GM23338 (cell line): Measurements from ENCODE around the gene PDRG1. TPM values are rescaled to one million over a fixed set of nuclear protein-coding genes. Genes with fewer than 3 reads are reported as not detected.

ENCODE experiments used
- ATAC-seq: fragments of 200-7000 bp; cut with Tn5 transposase; 3 replicates; pipeline ENCODE4 v1.9.1; 2020
- DNase-seq: peaks from one replicate; pipeline ENCODE4 v3.0.0-alpha.2; 2015; ENCODE audit warnings: low spot score
- H2AFZ ChIP-seq: fragments of 200-600 bp; sonication (generic); 2 replicates; pipeline ENCODE4 v1.8.0; 2016; ENCODE audit warnings: antibody characterized with exemption, mild to moderate bottlenecking, moderate library complexity
- H3F3A ChIP-seq: fragments of 200-600 bp; sonication (generic); replicated peaks from 2 replicates; pipeline ENCODE4 v1.8.0; 2017; ENCODE audit warnings: antibody characterized with exemption, mixed run types, low read depth
- H3K27ac ChIP-seq: fragments of 200-600 bp; sonication (generic); 2 replicates; pipeline ENCODE4 v1.6.1; 2016; ENCODE audit warnings: low read depth
- H3K27me3 ChIP-seq: fragments of 200-600 bp; sonication (generic); 2 replicates; pipeline ENCODE4 v1.8.0; 2016; ENCODE audit warnings: mild to moderate bottlenecking, mixed run types, moderate library complexity; ENCODE audit not compliant: insufficient read depth
- H3K36me3 ChIP-seq: fragments of 200-600 bp; sonication (generic); 2 replicates; pipeline ENCODE4 v1.8.0; 2016; ENCODE audit warnings: mild to moderate bottlenecking; ENCODE audit not compliant: insufficient read depth
- H3K4me1 ChIP-seq: fragments of 200-600 bp; sonication (generic); 2 replicates; pipeline ENCODE4 v1.8.0; 2016; ENCODE audit warnings: mild to moderate bottlenecking, moderate library complexity; ENCODE audit not compliant: insufficient read depth
- H3K4me2 ChIP-seq: fragments of 200-600 bp; sonication (generic); 2 replicates; pipeline ENCODE4 v1.7.1; 2017; ENCODE audit warnings: mixed run types
- H3K4me3 ChIP-seq: fragments of 200-600 bp; sonication (generic); 2 replicates; pipeline ENCODE4 v1.6.1; 2016; ENCODE audit warnings: mixed run types
- H3K79me2 ChIP-seq: fragments of 200-600 bp; sonication (generic); replicated peaks from 2 replicates; pipeline ENCODE4 v1.8.0; 2017; ENCODE audit warnings: mild to moderate bottlenecking; ENCODE audit not compliant: insufficient read depth
- H3K9me2 ChIP-seq: fragments of 200-600 bp; sonication (generic); 2 replicates; pipeline ENCODE4 v1.8.0; 2017; ENCODE audit not compliant: insufficient read depth
- H4K20me1 ChIP-seq: fragments of 200-600 bp; sonication (generic); replicated peaks from 2 replicates; pipeline ENCODE4 v1.8.0; 2017; ENCODE audit warnings: mild to moderate bottlenecking; ENCODE audit not compliant: insufficient read depth
- H3K27ac Mint-ChIP-seq: 2 replicates; pipeline ENCODE4 v1.8.0; 2020; ENCODE audit warnings: inconsistent platforms, mild to moderate bottlenecking, moderate library complexity, mixed read lengths
- H3K27me3 Mint-ChIP-seq: 3 replicates; pipeline ENCODE4 v1.8.0; 2022; ENCODE audit warnings: low read depth, mild to moderate bottlenecking, moderate library complexity, mixed read lengths, inconsistent platforms; ENCODE audit not compliant: insufficient read depth, poor library complexity
- H3K36me3 Mint-ChIP-seq: 3 replicates; pipeline ENCODE4 v1.8.0; 2021; ENCODE audit warnings: low read depth, mild to moderate bottlenecking, inconsistent platforms, moderate library complexity, mixed read lengths
- H3K4me1 Mint-ChIP-seq: 3 replicates; pipeline ENCODE4 v1.8.0; 2020; ENCODE audit warnings: mild to moderate bottlenecking, inconsistent platforms, mixed read lengths
- H3K4me3 Mint-ChIP-seq: 3 replicates; pipeline ENCODE4 v1.8.0; 2021; ENCODE audit warnings: moderate library complexity, mild to moderate bottlenecking, inconsistent platforms, mixed read lengths
- H3K9me3 Mint-ChIP-seq: 3 replicates; pipeline ENCODE4 v1.8.0; 2020; ENCODE audit warnings: moderate library complexity, mild to moderate bottlenecking, inconsistent platforms, mixed read lengths
- CREB1 ChIP-seq: fragments of 250-450 bp; sonication (Bioruptor Pico); IDR thresholded peaks from 2 replicates; pipeline ENCODE4 v1.5.0; 2020; ENCODE audit warnings: low read depth, mild to moderate bottlenecking, moderate library complexity
- EZH2 ChIP-seq: fragments of 200-600 bp; sonication (generic); IDR thresholded peaks from one replicate; pipeline ENCODE4 v1.8.0; 2017; ENCODE audit warnings: antibody characterized with exemption, mild to moderate bottlenecking, low read depth; ENCODE audit not compliant: unreplicated experiment
- EZH2phosphoT487 ChIP-seq: fragments of 200-600 bp; sonication (generic); IDR thresholded peaks from one replicate; pipeline ENCODE4 v1.8.1; 2018; ENCODE audit warnings: antibody characterized with exemption; ENCODE audit not compliant: unreplicated experiment
- JUNB ChIP-seq: IDR thresholded peaks from one replicate; pipeline ENCODE4 v1.6.1; 2016; ENCODE audit warnings: antibody characterized with exemption; ENCODE audit not compliant: unreplicated experiment
- NANOG ChIP-seq: IDR thresholded peaks from 2 replicates; pipeline ENCODE4 v1.6.1; 2016; ENCODE audit warnings: antibody characterized with exemption, borderline replicate concordance
- POLR2AphosphoS5 ChIP-seq: IDR thresholded peaks from 2 replicates; pipeline ENCODE4 v1.6.1; 2016; ENCODE audit warnings: antibody characterized with exemption, low read depth
- STAT1 ChIP-seq: IDR thresholded peaks from one replicate; pipeline ENCODE4 v1.6.1; 2016; ENCODE audit warnings: antibody characterized with exemption; ENCODE audit not compliant: unreplicated experiment
- ZNF114 ChIP-seq: fragments of 250-450 bp; sonication (Bioruptor Pico); IDR thresholded peaks from 2 replicates; pipeline ENCODE4 v1.5.0; 2020; ENCODE audit warnings: mild to moderate bottlenecking, moderate library complexity
- ZNF331 ChIP-seq: fragments of 250-450 bp; sonication (Bioruptor Pico); IDR thresholded peaks from 2 replicates; pipeline ENCODE4 v1.5.0; 2020; ENCODE audit warnings: low read depth, mild to moderate bottlenecking, moderate library complexity
- polyA plus RNA-seq: library from polyadenylated mRNA; unstranded; fragments of >200 nt; fragmentation: Nextera tagmentation; extraction: Ambion mirVana; gene quantifications from 2 replicates; pipeline ENCODE4 v1.2.1, GENCODE V29; 2016
- total RNA-seq: library from RNA; depleted of rRNA; stranded (reverse); fragments of >200 nt; shearing (Covaris generic); gene quantifications from 2 replicates; pipeline ENCODE4 v1.2.3, GENCODE V29; 2014
- TF ChIP-seq, protein P1 (sequence below): IDR thresholded peaks from 2 replicates; pipeline ENCODE4 v1.6.1; 2016; ENCODE audit warnings: antibody characterized with exemption
- TF ChIP-seq, protein P2 (sequence below), 2 experiments: fragments of 200-600 bp in 1 of 2; sonication (generic) in 1 of 2; conservative IDR thresholded peaks; 2 replicates each; pipeline versions ENCODE4 v1.5.1 to v1.6.1; 2016 to 2017; ENCODE audit warnings: antibody characterized with exemption in 2 of 2, low read depth in 2 of 2, mild to moderate bottlenecking in 2 of 2, moderate library complexity in 1 of 2
- TF ChIP-seq, protein P3 (sequence below): fragments of 250-450 bp; sonication (Bioruptor Pico); IDR thresholded peaks from 2 replicates; pipeline ENCODE4 v1.5.0; 2020; ENCODE audit warnings: mild to moderate bottlenecking, moderate library complexity
- TF ChIP-seq, protein P4 (sequence below): IDR thresholded peaks from one replicate; pipeline ENCODE4 v1.6.1; 2018; ENCODE audit warnings: antibody characterized with exemption; ENCODE audit not compliant: unreplicated experiment

The PDRG1 gene
- total and polyA plus RNA-seq, 2 experiments from 2014 or later: 10.5 to 27.8 TPM

DNA sequence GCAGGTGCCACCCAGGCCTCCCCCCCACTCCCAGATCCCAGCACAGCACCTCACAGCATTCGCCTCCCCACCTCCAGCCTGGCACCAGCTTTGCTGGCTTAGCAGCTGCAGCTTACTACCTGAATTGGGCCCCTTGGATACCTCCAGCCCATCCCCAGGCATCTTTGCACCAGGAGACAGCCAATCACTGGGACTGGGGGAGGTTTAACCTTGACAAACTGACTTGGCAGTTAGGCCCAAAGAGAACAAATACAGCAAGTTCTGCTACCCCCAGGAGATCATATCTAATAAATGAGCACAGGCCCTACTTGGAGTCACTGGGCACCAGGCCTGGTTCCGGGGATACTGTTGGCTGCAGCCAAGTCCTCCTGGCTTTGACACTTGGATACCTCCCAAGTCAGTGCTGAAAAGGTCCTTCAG is 8.8 kb downstream of the PDRG1 start:
- H3K27ac ChIP-seq: no peak overlapping the region
- no peaks in the 10 kb centered on the region for H3K4me1 Mint-ChIP-seq
- H3K27me3 Mint-ChIP-seq: peaks cover 6% of the 10 kb centered on the region
- peaks cover 22% of the 10 kb centered on the region for H3K36me3 ChIP-seq
- no peak overlapping the region for H2AFZ ChIP-seq
- no peak overlapping the region for H3K4me3 Mint-ChIP-seq
- peaks cover 38% of the 10 kb centered on the region for H3K36me3 Mint-ChIP-seq
- DNase-seq: no peak
- no peaks in the 10 kb centered on the region; the same call in 1 of the 2 replicates for H3F3A ChIP-seq
- H3K9me2 ChIP-seq: no peaks in the 10 kb centered on the region
- H4K20me1 ChIP-seq: peaks cover 34% of the 10 kb centered on the region
- no peak for ATAC-seq
- H3K27ac Mint-ChIP-seq: no peak overlapping the region
- H3K79me2 ChIP-seq: 0 out of 2 replicates have a peak, but pooled peaks cover 5% of the 10 kb centered on the region
- no peaks in the 10 kb centered on the region for H3K4me1 ChIP-seq
- peaks cover 4% of the 10 kb centered on the region; the same call in 2 of the 3 replicates for H3K9me3 Mint-ChIP-seq
- no peak overlapping the region for H3K4me3 ChIP-seq
- no peak overlapping the region for H3K4me2 ChIP-seq
- TF ChIP-seq CREB1 (no peak), POLR2AphosphoS5 (no peak), EZH2 (no peak), JUNB (no peak), NANOG (no peak), ZNF114 (CRISPR knock-in tag) (no peak), STAT1 (no peak), EZH2phosphoT487 (no peak), ZNF331 (CRISPR knock-in tag) (no peak)
- TF ChIP-seq, protein P1, sequence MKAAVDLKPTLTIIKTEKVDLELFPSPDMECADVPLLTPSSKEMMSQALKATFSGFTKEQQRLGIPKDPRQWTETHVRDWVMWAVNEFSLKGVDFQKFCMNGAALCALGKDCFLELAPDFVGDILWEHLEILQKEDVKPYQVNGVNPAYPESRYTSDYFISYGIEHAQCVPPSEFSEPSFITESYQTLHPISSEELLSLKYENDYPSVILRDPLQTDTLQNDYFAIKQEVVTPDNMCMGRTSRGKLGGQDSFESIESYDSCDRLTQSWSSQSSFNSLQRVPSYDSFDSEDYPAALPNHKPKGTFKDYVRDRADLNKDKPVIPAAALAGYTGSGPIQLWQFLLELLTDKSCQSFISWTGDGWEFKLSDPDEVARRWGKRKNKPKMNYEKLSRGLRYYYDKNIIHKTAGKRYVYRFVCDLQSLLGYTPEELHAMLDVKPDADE: no peak
- TF ChIP-seq, protein P2, sequence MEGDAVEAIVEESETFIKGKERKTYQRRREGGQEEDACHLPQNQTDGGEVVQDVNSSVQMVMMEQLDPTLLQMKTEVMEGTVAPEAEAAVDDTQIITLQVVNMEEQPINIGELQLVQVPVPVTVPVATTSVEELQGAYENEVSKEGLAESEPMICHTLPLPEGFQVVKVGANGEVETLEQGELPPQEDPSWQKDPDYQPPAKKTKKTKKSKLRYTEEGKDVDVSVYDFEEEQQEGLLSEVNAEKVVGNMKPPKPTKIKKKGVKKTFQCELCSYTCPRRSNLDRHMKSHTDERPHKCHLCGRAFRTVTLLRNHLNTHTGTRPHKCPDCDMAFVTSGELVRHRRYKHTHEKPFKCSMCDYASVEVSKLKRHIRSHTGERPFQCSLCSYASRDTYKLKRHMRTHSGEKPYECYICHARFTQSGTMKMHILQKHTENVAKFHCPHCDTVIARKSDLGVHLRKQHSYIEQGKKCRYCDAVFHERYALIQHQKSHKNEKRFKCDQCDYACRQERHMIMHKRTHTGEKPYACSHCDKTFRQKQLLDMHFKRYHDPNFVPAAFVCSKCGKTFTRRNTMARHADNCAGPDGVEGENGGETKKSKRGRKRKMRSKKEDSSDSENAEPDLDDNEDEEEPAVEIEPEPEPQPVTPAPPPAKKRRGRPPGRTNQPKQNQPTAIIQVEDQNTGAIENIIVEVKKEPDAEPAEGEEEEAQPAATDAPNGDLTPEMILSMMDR (conservative IDR thresholded peaks at IDR 0.05; ENCODE audit: low read depth in 2 of 2): no peak
- TF ChIP-seq, protein P3, sequence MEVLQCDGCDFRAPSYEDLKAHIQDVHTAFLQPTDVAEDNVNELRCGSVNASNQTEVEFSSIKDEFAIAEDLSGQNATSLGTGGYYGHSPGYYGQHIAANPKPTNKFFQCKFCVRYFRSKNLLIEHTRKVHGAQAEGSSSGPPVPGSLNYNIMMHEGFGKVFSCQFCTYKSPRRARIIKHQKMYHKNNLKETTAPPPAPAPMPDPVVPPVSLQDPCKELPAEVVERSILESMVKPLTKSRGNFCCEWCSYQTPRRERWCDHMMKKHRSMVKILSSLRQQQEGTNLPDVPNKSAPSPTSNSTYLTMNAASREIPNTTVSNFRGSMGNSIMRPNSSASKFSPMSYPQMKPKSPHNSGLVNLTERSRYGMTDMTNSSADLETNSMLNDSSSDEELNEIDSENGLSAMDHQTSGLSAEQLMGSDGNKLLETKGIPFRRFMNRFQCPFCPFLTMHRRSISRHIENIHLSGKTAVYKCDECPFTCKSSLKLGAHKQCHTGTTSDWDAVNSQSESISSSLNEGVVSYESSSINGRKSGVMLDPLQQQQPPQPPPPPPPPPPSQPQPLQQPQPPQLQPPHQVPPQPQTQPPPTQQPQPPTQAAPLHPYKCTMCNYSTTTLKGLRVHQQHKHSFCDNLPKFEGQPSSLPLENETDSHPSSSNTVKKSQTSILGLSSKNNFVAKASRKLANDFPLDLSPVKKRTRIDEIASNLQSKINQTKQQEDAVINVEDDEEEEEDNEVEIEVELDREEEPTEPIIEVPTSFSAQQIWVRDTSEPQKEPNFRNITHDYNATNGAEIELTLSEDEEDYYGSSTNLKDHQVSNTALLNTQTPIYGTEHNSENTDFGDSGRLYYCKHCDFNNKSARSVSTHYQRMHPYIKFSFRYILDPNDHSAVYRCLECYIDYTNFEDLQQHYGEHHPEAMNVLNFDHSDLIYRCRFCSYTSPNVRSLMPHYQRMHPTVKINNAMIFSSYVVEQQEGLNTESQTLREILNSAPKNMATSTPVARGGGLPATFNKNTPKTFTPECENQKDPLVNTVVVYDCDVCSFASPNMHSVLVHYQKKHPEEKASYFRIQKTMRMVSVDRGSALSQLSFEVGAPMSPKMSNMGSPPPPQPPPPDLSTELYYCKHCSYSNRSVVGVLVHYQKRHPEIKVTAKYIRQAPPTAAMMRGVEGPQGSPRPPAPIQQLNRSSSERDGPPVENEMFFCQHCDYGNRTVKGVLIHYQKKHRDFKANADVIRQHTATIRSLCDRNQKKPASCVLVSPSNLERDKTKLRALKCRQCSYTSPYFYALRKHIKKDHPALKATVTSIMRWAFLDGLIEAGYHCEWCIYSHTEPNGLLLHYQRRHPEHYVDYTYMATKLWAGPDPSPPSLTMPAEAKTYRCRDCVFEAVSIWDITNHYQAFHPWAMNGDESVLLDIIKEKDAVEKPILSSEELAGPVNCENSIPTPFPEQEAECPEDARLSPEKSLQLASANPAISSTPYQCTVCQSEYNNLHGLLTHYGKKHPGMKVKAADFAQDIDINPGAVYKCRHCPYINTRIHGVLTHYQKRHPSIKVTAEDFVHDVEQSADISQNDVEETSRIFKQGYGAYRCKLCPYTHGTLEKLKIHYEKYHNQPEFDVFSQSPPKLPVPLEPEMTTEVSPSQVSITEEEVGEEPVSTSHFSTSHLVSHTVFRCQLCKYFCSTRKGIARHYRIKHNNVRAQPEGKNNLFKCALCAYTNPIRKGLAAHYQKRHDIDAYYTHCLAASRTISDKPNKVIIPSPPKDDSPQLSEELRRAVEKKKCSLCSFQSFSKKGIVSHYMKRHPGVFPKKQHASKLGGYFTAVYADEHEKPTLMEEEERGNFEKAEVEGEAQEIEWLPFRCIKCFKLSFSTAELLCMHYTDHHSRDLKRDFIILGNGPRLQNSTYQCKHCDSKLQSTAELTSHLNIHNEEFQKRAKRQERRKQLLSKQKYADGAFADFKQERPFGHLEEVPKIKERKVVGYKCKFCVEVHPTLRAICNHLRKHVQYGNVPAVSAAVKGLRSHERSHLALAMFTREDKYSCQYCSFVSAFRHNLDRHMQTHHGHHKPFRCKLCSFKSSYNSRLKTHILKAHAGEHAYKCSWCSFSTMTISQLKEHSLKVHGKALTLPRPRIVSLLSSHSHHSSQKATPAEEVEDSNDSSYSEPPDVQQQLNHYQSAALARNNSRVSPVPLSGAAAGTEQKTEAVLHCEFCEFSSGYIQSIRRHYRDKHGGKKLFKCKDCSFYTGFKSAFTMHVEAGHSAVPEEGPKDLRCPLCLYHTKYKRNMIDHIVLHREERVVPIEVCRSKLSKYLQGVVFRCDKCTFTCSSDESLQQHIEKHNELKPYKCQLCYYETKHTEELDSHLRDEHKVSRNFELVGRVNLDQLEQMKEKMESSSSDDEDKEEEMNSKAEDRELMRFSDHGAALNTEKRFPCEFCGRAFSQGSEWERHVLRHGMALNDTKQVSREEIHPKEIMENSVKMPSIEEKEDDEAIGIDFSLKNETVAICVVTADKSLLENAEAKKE (CRISPR knock-in tag): no peak
- TF ChIP-seq, protein P4, sequence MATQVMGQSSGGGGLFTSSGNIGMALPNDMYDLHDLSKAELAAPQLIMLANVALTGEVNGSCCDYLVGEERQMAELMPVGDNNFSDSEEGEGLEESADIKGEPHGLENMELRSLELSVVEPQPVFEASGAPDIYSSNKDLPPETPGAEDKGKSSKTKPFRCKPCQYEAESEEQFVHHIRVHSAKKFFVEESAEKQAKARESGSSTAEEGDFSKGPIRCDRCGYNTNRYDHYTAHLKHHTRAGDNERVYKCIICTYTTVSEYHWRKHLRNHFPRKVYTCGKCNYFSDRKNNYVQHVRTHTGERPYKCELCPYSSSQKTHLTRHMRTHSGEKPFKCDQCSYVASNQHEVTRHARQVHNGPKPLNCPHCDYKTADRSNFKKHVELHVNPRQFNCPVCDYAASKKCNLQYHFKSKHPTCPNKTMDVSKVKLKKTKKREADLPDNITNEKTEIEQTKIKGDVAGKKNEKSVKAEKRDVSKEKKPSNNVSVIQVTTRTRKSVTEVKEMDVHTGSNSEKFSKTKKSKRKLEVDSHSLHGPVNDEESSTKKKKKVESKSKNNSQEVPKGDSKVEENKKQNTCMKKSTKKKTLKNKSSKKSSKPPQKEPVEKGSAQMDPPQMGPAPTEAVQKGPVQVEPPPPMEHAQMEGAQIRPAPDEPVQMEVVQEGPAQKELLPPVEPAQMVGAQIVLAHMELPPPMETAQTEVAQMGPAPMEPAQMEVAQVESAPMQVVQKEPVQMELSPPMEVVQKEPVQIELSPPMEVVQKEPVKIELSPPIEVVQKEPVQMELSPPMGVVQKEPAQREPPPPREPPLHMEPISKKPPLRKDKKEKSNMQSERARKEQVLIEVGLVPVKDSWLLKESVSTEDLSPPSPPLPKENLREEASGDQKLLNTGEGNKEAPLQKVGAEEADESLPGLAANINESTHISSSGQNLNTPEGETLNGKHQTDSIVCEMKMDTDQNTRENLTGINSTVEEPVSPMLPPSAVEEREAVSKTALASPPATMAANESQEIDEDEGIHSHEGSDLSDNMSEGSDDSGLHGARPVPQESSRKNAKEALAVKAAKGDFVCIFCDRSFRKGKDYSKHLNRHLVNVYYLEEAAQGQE: no peak
- no peaks in the 10 kb centered on the region for H3K27me3 ChIP-seq
